NCI-H2081 treated with DMSO at 0.1 percent for 48 hours (cell line): ENCODE measurements around the gene ZFHX3.

Experiments
- DNase-seq: peaks from one replicate; lab custom pipeline; 2025; lab: John Stamatoyannopoulos, UW

Gene ZFHX3

GRCh38 chr16:73056448-73056847 lies 8.5 kb upstream of the ZFHX3 start:
- DNase-seq, result no peak

DNA sequence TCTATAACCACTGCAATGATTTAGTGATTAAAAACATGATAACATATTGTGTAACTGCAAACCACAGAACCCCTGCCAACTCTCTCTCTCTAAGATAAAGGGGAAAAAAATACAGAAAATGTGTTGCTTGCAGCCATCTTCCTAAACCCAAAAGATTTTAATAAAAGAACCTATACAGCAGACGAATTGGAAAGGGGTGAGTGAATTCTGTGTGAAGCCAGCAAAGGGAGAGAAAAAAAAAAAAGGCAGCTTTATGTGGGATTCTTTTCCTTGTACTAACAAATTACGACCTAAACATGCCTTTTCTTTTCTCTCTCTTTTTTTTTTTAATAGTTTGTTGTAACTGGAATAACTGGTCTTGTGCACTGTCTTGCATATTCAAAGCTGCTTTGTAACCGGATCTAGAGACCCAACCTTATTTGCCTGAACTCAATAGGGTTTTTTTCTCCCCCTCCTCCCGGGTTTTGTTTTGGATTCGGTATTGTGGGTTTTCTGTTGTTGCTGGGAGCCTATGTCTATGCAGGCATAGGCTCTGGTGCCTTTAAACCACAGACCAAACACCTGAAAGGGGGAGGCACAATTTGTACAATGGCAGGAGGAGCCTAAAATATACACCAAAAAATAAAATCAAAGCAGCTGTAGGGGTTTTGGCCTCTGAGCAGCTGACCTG lies 7.0 kb upstream of the ZFHX3 start:
- no peak for DNase-seq

DNA sequence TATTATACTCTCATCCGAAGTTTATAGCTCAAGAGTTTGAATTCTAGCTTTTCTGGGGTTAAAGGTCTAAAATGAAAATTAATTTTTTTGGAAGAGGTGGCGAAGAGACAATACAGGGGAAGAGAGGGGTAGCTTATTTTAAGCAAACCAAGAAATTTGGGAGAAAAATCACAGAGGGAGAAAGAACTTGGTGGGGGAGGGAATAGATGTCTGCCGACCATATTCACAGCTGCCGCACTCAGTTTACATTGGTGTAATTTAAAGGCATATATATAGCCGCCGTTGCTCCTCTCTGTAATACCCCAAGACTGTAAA lies 6.5 kb upstream of the ZFHX3 start:
- DNase-seq, result no peak

DNA sequence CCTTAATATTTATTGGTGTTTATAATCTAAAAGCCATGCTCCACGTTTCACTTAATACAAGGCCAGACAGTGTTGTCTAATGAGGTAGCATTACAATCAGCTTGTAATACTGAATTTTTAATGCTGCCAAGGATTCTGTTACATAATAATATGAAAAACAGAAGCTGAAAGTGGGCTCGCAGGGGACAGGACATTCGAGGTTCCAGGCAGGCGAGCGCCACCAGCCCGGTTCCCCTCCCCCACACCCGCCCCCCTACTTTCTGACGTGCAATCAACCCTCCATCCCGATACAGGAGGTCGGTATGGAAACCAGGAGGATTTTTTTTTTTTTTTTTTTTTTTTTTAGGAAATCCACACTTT lies 6.2 kb upstream of the ZFHX3 start:
- DNase-seq, result no peak

DNA sequence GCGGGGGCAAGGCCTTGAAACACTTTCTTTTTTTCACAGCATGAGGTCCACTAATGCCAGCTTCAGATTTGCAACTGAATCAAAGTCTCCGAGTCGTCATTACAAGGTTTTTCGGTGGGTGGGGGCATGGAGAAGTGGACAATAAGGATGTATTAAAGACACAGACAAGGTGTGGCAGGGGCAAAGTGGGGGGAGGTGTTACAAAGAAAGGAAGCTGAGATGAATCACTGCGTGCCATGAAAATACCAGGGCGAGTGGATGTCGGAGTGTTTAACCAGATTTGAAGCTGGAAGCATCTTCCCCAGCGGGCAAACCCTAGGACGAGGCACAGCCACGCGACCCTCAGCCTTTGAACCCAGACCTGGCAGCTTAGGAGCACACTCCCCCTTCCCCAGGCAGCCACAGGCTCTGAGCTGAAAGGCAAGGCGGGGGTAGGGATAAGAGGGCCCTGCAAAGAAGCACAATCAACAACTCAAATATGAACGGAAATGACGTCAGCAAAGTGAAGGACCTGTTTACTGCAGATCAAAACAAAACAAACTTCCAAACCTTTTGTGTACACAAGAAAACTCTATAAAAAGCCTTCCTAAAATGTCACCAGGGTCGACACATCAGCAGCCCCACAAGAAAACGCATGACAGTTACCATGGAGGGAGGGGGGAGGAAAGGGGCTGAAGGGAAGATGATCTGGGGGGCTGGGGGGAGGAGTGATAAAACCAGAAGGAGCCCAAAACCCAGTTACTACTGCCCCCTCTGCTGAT lies 5.6 kb upstream of the ZFHX3 start:
- DNase-seq, result no peak

DNA sequence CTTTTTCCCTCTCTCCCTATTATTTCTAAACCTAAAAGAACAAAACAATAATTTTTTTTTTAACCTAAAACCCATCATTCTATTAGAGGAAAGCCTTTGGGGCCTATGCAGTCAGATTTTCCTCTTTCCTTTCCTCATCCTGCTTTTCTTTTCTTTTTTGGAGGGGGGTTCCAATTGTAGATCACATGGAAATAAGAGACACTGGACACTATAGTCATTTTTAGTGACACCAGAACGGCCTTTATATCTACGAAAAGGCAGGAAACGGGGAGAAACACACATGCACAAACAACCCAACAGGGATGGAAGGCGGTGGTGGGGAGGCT lies 5.1 kb upstream of the ZFHX3 start:
- no peak for DNase-seq

- no peak for DNase-seq
These were observed 4.6 kb upstream of the ZFHX3 start for GRCh38 chr16:73052576-73052975.

GRCh38 chr16:73051961-73052360 lies 4.0 kb upstream of the ZFHX3 start:
- DNase-seq, result no peak

- DNase-seq, result no peak
These were observed 3.3 kb upstream of the ZFHX3 start for GRCh38 chr16:73051226-73051625.

- no peak for DNase-seq
These were observed 2.5 kb upstream of the ZFHX3 start for GRCh38 chr16:73050201-73051099.

GRCh38 chr16:73049511-73049910 lies 1.6 kb upstream of the ZFHX3 start:
- no peak for DNase-seq

DNA sequence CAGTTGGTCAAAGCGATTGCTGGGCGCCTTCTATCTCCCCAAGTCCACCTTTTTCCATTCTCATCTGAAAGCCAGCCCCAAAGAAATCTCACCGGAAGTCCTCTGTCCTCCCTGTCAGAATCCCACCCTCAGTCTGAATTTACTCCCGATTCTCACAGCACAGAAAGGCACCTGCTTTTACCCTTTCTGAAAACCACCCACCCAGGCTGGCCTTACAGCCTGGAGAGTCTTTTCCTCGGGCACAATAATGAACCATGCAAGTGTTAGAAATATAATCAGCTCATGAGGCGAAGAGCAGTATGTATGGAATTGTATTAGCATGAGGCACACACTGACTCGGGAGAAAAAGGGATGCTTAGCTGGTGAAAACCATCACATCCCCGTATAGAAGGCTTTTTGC lies 1.2 kb upstream of the ZFHX3 start:
- no peak for DNase-seq

- no peak for DNase-seq
These were observed 558 bp upstream of the ZFHX3 start for GRCh38 chr16:73048292-73049080.

DNA sequence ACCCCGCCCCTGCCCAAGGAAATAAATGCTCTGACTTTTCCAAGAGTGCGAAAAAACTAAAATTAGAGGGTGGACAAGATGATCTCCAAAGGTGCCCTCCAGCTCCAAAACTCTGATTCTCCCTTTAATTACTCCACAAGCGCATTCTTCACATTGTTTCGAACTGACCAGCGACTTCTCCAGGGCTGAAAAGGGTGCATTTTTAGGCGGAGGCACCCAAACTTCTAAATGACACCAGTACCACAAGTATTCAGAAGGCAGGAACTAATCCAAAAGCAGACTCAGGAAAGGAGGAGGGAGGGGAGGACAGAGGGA lies 750 bp downstream of the ZFHX3 start:
- DNase-seq, result no peak

GRCh38 chr16:73046849-73047214 lies 1.1 kb downstream of the ZFHX3 start:
- DNase-seq, result no peak

DNA sequence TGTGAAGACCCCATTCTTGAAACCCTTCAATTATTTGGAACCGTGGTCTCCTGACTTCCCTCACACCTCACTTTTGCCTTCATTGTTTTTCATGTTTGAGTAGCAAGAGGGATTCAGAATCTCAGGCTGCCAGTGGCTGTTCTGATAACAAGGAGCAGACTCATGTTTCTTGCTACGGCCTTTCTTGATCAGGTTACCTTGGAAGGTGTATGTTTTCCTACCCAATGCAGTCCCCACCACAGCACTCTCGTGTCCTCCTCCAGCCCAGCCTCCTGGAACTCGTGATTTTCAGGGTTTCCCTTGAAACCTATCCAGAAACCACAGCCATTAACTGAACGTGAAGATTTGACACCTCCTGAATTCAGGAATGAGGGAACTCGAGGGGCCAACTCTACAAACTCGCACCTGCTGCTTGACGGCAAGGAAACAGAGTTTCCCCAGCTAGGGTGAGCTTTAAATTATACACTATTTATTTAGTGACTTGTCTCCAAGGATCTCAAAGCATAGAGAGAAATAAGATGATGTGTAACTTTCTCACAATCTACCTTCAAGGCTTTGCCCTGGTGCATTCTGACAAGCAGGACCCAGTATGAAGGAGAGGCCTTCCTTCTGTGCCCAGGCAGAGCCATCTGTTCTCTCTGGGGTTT lies 1.6 kb downstream of the ZFHX3 start:
- no peak for DNase-seq

DNA sequence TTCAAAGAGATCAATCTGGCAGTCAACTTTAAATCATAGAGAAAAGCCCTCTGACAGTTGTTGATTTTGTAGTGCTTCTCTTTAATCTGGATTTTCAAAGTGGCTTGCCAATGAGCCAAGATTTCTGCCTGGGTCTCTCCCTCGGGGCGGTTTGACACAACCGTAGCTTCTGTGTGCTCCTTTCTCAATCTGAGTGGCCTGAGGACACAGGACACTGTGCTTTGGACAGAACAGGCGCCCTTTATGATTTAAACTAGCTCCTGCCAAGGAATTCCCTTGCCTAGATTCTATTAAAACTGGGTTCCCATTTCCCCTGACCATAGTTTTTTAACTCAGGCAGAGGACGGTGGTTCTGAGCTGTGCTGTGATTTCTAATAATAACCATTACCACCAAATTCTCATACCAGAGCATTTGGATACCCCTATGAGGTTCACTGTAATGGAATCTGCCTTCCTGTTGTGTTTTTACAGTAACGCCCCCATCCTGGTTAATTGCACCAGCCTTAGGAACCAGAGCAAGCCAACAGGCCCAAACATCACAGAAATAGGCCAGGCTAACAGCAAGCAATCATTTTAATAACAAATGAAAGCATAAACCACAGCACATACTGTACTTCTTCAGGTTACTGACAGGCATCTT lies 4.0 kb downstream of the ZFHX3 start:
- DNase-seq, result no peak

- DNase-seq, result no peak
These were observed 5.1 kb downstream of the ZFHX3 start for GRCh38 chr16:73042807-73043206.

DNA sequence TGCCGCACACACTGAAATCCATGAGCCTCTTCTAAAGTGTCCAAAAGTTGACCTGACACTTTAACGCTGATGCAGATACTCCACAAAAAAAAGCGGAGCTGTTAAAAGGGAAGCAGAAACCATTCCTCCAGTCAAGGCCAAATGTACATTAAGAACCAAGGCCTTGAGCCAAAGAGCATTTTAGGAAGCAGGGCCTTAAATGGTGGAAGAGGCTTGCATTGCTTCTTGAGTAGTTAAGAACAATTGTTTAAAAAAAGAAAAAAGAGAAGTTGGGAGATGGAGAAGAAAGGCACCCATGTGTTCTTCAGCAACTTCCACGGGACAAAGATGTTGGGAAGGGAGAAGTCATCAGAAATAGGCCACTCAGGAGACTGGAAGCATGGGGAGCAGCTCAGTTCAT lies 6.3 kb downstream of the ZFHX3 start:
- DNase-seq, result no peak

- DNase-seq, result no peak
These were observed 7.1 kb downstream of the ZFHX3 start for GRCh38 chr16:73040735-73041402.

GRCh38 chr16:73040136-73040535 lies 7.8 kb downstream of the ZFHX3 start:
- no peak for DNase-seq
